NCI-H1105 (cell line): ENCODE results near the gene CHAC1.
A peak's percentile ranks its signal among the peaks of the same experiment; 100 is the strongest.
"Not testable (repeated sequence)": the region's sequence is repeated elsewhere in the genome, so short reads cannot be mapped to it uniquely, and the experiment has no call there.

Experiments
- DNase-seq: peaks from one replicate; lab custom pipeline; 2025; lab: John Stamatoyannopoulos, UW

Gene CHAC1

GRCh38 chr15:40957581-40958051 is 4.3 kb downstream of the CHAC1 start:
- peak; percentile 50 for DNase-seq

DNA sequence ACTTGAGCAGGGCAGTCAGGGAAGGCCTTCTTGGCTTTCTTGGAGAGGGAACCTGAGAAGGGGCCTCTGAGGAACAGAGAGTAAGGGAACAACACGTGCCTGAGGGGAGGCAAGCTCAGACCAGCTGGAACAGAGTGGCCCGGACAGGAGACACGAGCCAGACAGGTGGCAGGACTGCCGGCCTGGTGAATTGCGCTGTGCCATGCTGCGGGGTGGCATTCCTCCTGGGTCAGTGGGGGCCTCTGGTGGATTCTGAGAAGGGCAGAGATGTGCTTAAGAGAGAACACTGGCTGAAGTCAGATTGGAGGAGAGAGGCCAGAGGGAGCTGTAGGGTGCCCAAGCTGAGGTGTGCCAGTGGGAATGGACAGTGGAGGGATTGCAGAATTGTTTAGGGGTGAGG is 4.9 kb downstream of the CHAC1 start:
- no peak for DNase-seq

GRCh38 chr15:40958723-40959122 is 5.5 kb downstream of the CHAC1 start:
- no peak for DNase-seq

- no peak for DNase-seq
These were observed 6.3 kb downstream of the CHAC1 start for GRCh38 chr15:40959331-40960141.

DNA sequence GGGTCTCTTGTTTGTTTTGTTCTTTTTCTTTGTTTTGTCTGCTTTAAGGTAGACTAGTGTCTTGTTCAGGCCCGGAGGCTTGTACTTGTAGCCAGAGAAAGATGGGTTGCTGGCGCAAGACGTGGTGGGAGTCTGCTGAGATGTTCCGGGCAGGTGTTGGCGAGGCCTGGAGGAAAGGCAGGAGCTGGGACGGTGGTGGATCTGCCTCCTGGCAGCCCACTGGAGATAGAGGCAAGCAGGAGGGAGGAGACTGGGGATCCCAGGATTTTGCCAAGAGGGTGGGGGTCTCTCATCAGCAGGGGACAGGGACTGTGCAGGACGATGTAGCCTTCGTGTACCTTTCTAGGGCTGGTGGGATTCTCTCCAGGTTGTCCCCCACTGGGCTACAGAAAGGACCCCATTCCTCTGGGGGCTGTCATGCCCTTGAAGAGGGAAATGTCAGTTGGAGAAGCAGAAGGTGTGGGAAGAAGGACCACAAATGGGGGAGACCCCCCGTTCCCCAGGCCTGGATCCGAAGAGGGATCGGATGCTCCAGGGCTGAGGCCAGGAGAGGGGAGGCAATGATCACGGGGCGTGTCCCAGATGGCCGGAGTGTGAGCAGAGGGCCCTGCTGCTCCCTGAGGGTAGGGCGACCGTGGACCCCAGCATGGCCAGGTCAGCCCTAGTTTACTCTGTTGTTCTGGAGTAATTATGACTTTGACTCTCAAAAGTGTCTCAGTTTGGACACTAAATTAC is 7.0 kb downstream of the CHAC1 start:
- DNase-seq: no peak

- no peak for DNase-seq
These were observed 7.7 kb downstream of the CHAC1 start for GRCh38 chr15:40960925-40961324.

DNA sequence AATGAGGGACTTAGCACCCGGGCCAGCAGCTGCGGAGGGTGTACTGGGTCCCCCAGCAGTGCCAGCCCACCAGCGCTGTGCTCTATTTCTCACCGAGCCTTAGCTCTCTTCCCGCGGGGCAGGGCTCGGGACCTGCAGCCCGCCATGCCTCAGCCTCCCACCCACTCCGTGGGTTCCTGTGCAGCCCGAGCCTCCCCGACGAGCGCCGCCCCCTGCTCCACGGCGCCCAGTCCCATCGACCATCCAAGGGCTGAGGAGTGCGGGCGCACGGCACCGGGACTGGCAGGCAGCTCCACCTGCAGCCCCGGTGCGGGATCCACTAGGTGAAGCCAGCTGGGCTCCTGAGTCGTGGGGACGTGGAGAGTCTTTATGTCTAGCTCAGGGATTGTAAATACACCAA is 8.5 kb downstream of the CHAC1 start:
- DNase-seq: not testable (repeated sequence)

- not testable (repeated sequence) for DNase-seq
These were observed 9.0 kb downstream of the CHAC1 start for GRCh38 chr15:40962317-40962716.

GRCh38 chr15:40963201-40963600 is 9.9 kb downstream of the CHAC1 start:
- no peak for DNase-seq

DNA sequence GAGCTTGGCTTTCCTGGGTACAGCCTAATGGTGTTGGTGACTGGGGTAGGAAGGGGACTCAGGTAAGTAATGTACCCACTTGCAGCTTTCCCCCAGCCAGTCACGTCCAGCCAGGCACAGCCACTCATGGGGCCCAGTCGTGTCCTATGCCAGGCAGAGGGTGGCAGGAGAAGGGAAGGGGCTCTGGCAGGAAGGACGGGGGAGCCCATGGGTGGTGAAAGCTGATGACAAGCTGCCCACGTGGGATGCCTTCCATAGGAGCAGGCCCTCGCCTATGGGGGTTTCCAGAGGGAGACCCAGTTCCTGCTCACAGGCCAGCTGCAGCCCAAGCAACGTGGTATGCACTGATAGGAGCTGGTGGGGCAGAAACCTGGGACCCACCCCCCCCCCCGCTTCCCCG is 10.7 kb downstream of the CHAC1 start:
- DNase-seq: no peak

DNA sequence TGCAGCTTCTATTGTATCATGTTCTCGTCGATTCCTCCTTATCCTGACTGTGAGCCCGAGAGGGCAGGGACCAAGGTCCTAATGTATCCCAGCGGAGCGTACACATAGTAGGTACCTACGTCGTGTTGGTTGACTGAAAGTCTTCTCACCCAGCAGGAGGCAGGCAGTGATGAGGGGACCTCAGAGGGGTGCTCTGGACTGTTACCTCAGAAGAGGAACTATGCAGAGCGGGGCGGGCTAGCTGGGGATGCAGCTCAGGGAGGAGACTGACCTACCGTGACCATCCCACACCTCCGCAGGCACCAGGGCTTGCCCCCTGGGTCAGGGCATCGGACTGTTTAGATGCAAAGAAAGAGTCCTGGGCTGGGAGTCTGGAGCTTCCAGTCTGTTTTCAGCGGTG is 11.4 kb downstream of the CHAC1 start:
- no peak for DNase-seq

- no peak for DNase-seq
These were observed 15.2 kb downstream of the CHAC1 start for GRCh38 chr15:40968290-40969085.

- DNase-seq: no peak
These were observed 16.1 kb downstream of the CHAC1 start for GRCh38 chr15:40969363-40969762.

DNA sequence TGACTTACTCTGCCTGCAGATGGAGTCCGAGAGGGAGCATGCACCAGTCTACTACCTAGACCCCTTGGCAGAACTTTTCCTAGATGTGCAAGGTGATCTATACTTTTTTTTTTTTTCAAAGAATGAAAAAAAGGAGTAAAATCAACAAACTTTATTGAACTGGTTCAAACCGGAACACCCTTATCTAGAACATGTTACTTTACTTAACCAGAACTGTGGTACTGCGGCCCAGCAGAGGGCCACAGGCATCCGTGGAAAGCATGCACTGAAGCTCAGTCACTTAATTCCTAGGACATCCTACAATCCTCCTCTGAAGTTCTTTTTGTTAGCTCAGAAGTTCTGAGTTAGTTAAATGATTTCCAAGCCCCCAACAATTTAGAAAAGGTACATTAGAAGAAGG is 21.6 kb downstream of the CHAC1 start:
- DNase-seq: no peak

DNA sequence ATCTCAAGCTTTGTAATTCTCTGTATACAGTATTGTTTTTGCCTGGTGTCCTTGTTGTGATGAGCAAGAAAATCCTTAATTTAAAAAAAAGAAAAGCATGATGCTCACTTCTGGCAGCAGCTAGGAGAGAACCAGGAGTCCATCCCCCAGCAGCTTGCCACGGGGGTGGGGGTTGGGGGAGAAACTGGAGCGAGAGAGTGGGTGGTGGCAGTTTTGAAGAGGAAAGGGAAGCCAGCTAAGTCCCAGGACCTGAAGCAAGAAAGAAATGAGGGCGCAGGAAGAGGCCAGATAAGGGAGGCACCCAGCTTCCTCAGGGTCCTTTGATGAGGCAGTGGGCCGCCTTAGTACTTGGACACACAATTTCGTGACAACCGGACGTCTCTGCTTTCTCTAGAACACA is 23.5 kb downstream of the CHAC1 start:
- no peak for DNase-seq

- DNase-seq: no peak
These were observed 24.9 kb downstream of the CHAC1 start for GRCh38 chr15:40978141-40978540.

DNA sequence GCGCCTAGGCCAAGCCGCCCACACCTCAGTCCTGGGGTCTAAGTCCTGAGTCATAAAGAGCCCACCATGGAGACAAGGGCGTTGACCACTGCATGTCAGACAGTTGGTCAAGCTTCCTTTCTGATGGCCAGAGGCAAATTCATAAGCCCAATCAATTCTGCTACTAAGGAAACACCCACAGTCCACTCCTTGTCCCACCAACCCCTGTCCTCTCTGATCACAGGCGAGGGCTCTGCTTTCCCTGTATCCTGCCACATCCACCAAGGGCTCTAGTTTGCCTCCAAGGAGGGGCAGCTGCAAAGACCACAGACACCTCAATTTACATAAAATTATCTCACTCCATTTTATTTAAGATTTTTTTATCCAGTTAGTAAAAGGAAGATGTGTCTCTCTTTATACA is 25.3 kb downstream of the CHAC1 start:
- DNase-seq: no peak

GRCh38 chr15:40981186-40981585 is 27.9 kb downstream of the CHAC1 start:
- no peak for DNase-seq

- no peak for DNase-seq
These were observed 29.6 kb downstream of the CHAC1 start for GRCh38 chr15:40982855-40983254.

DNA sequence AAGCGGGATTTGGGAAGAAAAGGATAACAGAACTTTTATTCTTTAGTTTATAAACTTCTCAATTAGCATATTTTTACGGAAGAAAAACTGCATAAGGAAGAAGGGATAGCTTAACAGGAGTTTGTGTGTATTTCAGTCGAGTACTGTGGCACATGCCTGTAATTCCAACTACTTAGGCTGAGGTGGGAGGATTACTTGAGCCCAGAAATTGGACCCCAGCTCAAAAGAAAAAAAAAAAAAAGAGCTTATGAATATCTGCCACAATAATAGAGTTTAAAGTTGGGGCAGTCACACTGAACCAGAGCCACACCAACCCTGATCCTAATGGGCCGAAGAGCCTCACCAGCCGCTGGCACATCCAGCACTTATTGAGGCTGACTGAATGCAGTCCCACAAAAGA is 31.1 kb downstream of the CHAC1 start:
- no peak for DNase-seq

GRCh38 chr15:40984964-40985363 is 31.7 kb downstream of the CHAC1 start:
- DNase-seq: no peak

- no peak for DNase-seq
These were observed 32.5 kb downstream of the CHAC1 start for GRCh38 chr15:40985541-40986330.
